HepG2 (cell line): ENCODE results near the gene BUB1B. TPM values are rescaled to one million over a fixed set of nuclear protein-coding genes. Genes with fewer than 3 reads are reported as not detected.

Experiments
- AGO2 ChIP-seq: fragments of 200-400 bp; formaldehyde crosslinking; optimal IDR thresholded peaks from 2 replicates; pipeline ENCODE3; 2017; ENCODE audit warnings: mild to moderate bottlenecking, low read depth, low read length, moderate library complexity
- CEBPB ChIP-seq: IDR thresholded peaks from 2 replicates; pipeline ENCODE4 v1.6.1; 2011; ENCODE audit warnings: low read depth, low read length, improper control_type of control experiment, borderline replicate concordance
- HBP1 ChIP-seq: IDR thresholded peaks from 2 replicates; pipeline ENCODE4 v1.6.1; 2016; ENCODE audit warnings: low read depth, control low read depth
- KAT7 ChIP-seq: IDR thresholded peaks from 2 replicates; pipeline ENCODE4 v1.6.1; 2018; ENCODE audit warnings: borderline replicate concordance, missing compliant biosample characterization
- MEIS2 ChIP-seq: sonication (generic); formaldehyde crosslinking; IDR thresholded peaks from 2 replicates; pipeline ENCODE4 v1.9.0; 2021; ENCODE audit warnings: mild to moderate bottlenecking, missing genetic modification reagents
- NFIB ChIP-seq: sonication (generic); formaldehyde crosslinking; IDR thresholded peaks from 2 replicates; pipeline ENCODE4 v1.9.0; 2021; ENCODE audit warnings: missing genetic modification reagents, mild to moderate bottlenecking, borderline replicate concordance
- ONECUT2 ChIP-seq: sonication (generic); formaldehyde crosslinking; IDR thresholded peaks from 2 replicates; pipeline ENCODE4 v1.4.0; 2020; ENCODE audit warnings: missing genetic modification reagents
- POGZ ChIP-seq: sonication (generic); formaldehyde crosslinking; IDR thresholded peaks from 2 replicates; pipeline ENCODE4 v1.4.0; 2020; ENCODE audit warnings: mild to moderate bottlenecking, missing genetic modification reagents
- SETDB1 ChIP-seq: sonication (generic); formaldehyde crosslinking; IDR thresholded peaks from 2 replicates; pipeline ENCODE4 v1.5.1; 2020; ENCODE audit warnings: missing genetic modification reagents, mild to moderate bottlenecking, borderline replicate concordance
- SIX1 ChIP-seq: sonication (generic); formaldehyde crosslinking; IDR thresholded peaks from 2 replicates; pipeline ENCODE4 v1.4.0; 2020; ENCODE audit warnings: missing genetic modification reagents, borderline replicate concordance
- ZBTB10 ChIP-seq: sonication (generic); formaldehyde crosslinking; IDR thresholded peaks from 2 replicates; pipeline ENCODE4 v1.4.0; 2020; ENCODE audit warnings: missing genetic modification reagents, borderline replicate concordance
- ZBTB2 ChIP-seq: sonication (generic); formaldehyde crosslinking; IDR thresholded peaks from 2 replicates; pipeline ENCODE4 v1.8.0; 2022; ENCODE audit warnings: low read depth, missing genetic modification reagents
- ZNF446 ChIP-seq: sonication (generic); formaldehyde crosslinking; IDR thresholded peaks from 2 replicates; pipeline ENCODE4 v1.5.0; 2020; ENCODE audit warnings: mild to moderate bottlenecking, missing genetic modification reagents
- ZNF549 ChIP-seq: sonication (generic); formaldehyde crosslinking; IDR thresholded peaks from 2 replicates; pipeline ENCODE4 v1.5.0; 2020; ENCODE audit warnings: missing genetic modification reagents
- ZNF607 ChIP-seq: sonication (generic); formaldehyde crosslinking; IDR thresholded peaks from 2 replicates; pipeline ENCODE4 v1.5.1; 2020; ENCODE audit warnings: missing genetic modification reagents, mild to moderate bottlenecking, borderline replicate concordance
- polyA plus RNA-seq, 8 experiments: library from polyadenylated mRNA; depleted of rRNA in 3 of 8; stranded (reverse) in 7 of 8; unstranded in 1 of 8; fragments of >200 nt; fragmentation: Illumina TruSeq in 4 of 8; extraction: Trizol in 4 of 8; gene quantifications; 2 replicates each; pipeline versions ENCODE4 v1.2.1 to v1.2.3, GENCODE V29; 2011 to 2016; ENCODE audit warnings: low read depth in 4 of 8, missing spikeins in 1 of 8, mixed read lengths in 1 of 8; ENCODE audit not compliant: insufficient read depth in 1 of 8
- total RNA-seq, 5 experiments: library from RNA; depleted of rRNA; stranded (reverse); fragments of >200 nt; fragmentation: Illumina TruSeq; extraction: Trizol; gene quantifications; 2 replicates each; pipeline ENCODE4 v1.2.3, GENCODE V29; 2016; ENCODE audit warnings: low read depth in 1 of 5
- TF ChIP-seq, protein P1 (sequence below): sonication (generic); formaldehyde crosslinking; IDR thresholded peaks from 2 replicates; pipeline ENCODE4 v1.5.0; 2020; ENCODE audit warnings: mild to moderate bottlenecking, missing genetic modification reagents
- TF ChIP-seq, protein P2 (sequence below): sonication (generic); formaldehyde crosslinking; conservative IDR thresholded peaks from 2 replicates; pipeline ENCODE4 v1.4.0; 2020; ENCODE audit warnings: missing genetic modification reagents

Gene BUB1B
- total and polyA plus RNA-seq, 2 of the 13 experiments (the other 11 are each of a cell fraction or from before 2014, with no cell fraction given): 26.2 to 63.5 TPM

GRCh38 chr15:40160689-40161688, at the start of gene BUB1B (continued):
- TF ChIP-seq, protein P1, sequence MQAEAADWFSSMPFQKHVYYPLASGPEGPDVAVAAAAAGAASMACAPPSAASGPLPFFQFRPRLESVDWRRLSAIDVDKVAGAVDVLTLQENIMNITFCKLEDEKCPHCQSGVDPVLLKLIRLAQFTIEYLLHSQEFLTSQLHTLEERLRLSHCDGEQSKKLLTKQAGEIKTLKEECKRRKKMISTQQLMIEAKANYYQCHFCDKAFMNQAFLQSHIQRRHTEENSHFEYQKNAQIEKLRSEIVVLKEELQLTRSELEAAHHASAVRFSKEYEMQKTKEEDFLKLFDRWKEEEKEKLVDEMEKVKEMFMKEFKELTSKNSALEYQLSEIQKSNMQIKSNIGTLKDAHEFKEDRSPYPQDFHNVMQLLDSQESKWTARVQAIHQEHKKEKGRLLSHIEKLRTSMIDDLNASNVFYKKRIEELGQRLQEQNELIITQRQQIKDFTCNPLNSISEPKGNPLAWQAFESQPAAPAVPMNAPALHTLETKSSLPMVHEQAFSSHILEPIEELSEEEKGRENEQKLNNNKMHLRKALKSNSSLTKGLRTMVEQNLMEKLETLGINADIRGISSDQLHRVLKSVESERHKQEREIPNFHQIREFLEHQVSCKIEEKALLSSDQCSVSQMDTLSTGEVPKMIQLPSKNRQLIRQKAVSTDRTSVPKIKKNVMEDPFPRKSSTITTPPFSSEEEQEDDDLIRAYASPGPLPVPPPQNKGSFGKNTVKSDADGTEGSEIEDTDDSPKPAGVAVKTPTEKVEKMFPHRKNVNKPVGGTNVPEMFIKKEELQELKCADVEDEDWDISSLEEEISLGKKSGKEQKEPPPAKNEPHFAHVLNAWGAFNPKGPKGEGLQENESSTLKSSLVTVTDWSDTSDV (CRISPR knock-in tag): no peak
- TF ChIP-seq KAT7 (CRISPR knock-in tag) (no peak; the same call in 1 of the 2 replicates), ZNF549 (CRISPR knock-in tag) (no peak), MEIS2 (no peak), ONECUT2 (CRISPR knock-in tag) (no peak; the same call in 1 of the 2 replicates), SIX1 (CRISPR knock-in tag) (peak; percentile 22; the same call in 1 of the 2 replicates), CEBPB (no peak), ZNF446 (CRISPR knock-in tag) (no peak), ZBTB10 (CRISPR knock-in tag) (no peak), NFIB (CRISPR knock-in tag) (no peak), POGZ (CRISPR knock-in tag) (peak; percentile 92), SETDB1 (CRISPR knock-in tag) (no peak), ZNF607 (CRISPR knock-in tag) (peak; percentile 82; the same call in 1 of the 2 replicates), HBP1 (CRISPR knock-in tag) (peak; percentile 99), ZBTB2 (CRISPR knock-in tag) (peak; percentile 75), AGO2 (no peak)
- TF ChIP-seq, protein P2, sequence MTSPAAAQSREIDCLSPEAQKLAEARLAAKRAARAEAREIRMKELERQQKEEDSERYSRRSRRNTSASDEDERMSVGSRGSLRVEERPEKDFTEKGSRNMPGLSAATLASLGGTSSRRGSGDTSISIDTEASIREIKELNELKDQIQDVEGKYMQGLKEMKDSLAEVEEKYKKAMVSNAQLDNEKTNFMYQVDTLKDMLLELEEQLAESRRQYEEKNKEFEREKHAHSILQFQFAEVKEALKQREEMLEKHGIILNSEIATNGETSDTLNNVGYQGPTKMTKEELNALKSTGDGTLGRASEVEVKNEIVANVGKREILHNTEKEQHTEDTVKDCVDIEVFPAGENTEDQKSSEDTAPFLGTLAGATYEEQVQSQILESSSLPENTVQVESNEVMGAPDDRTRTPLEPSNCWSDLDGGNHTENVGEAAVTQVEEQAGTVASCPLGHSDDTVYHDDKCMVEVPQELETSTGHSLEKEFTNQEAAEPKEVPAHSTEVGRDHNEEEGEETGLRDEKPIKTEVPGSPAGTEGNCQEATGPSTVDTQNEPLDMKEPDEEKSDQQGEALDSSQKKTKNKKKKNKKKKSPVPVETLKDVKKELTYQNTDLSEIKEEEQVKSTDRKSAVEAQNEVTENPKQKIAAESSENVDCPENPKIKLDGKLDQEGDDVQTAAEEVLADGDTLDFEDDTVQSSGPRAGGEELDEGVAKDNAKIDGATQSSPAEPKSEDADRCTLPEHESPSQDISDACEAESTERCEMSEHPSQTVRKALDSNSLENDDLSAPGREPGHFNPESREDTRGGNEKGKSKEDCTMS: no peak
